Measurements from ENCODE around the gene EHD2. TPM values are rescaled to one million over a fixed set of nuclear protein-coding genes. Genes with fewer than 3 reads are reported as not detected.

Gene EHD2
- polyA plus RNA-seq, 3 donors = not detected

DNA sequence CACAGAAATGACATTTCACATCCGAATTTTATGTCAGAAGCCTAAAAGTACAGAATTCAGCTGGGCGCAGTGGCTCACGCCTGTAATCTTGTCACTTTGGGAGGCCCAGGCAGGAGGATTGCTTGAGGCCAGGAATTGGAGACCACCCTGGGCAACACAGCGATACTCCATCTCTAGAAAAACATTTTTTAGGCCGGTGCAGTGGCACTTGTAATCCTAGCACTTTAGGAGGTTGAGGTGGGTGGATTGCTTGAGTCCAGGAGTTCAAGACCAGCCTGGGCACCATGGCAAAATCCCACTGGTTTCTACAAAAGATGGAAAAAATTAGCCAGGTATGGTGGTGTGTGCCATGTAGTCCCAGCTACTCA, 47.4 kb downstream of the EHD2 start:
- no peak overlapping the region for H2AFZ ChIP-seq (ENCODE audit: insufficient read depth, low read depth, low read length, poor library complexity, severe bottlenecking)
- H3K4me2 ChIP-seq (replicated peaks; ENCODE audit: extremely low read depth, low read length, poor library complexity, severe bottlenecking) = no peak overlapping the region
- H3K79me2 ChIP-seq (ENCODE audit: insufficient read depth, low read length) = no peaks in the 10 kb centered on the region
- no peak overlapping the region for H3K9ac ChIP-seq (ENCODE audit: insufficient read depth, low read length, poor library complexity, severe bottlenecking)
- no peak overlapping the region for H3K4me3 ChIP-seq (replicated peaks in 1 of 3; ENCODE audit: low read depth in 2 of 3, low read length in 3 of 3)
- H3K27me3 ChIP-seq (ENCODE audit: control insufficient read depth in 2 of 2, insufficient read depth in 2 of 2, low read length in 2 of 2) = no peaks in the 10 kb centered on the region
- H3K9me3 ChIP-seq (replicated peaks in 1 of 2; ENCODE audit: control insufficient read depth in 1 of 2, insufficient read depth in 1 of 2, low read length in 2 of 2) = no peaks in the 10 kb centered on the region
- intact Hi-C loops (cut with micrococcal nuclease) = no loop called here
- TF ChIP-seq CTCF (IDR thresholded peaks at IDR 0.05) = no peak
- Mint-ChIP-seq H3K36me3 (peaks cover 36 to 47% of the 10 kb centered on the region in 2 donors), H3K4me1 (no peaks in the 10 kb centered on the region), H3K27ac (no peak overlapping the region), H3K27me3 (ENCODE audit: low read depth in 3 of 3) (peaks cover 0 to 1% (median 0%) of the 10 kb centered on the region in 3 donors), H3K4me3 (no peak overlapping the region), H3K9me3 (peaks cover 0 to 8% (median 4%) of the 10 kb centered on the region in 7 donors)
- H4K20me1 ChIP-seq (ENCODE audit: insufficient read depth, low read length) = peaks cover 5% of the 10 kb centered on the region
- peaks cover 28 to 37% of the 10 kb centered on the region in 2 donors for H3K36me3 ChIP-seq (replicated peaks in 1 of 2; ENCODE audit: control insufficient read depth in 1 of 2, insufficient read depth in 2 of 2, low read length in 2 of 2)
- no peak overlapping the region for H3K27ac ChIP-seq (ENCODE audit: low read depth in 1 of 2, low read length in 2 of 2)
- whole genome bisulfite sequencing (ENCODE audit: insufficient coverage) = 80% methylated on average over 5 of the region's 5 CpGs
- H3K4me1 ChIP-seq (ENCODE audit: control insufficient read depth in 1 of 2, insufficient read depth in 2 of 2, low read length in 2 of 2) = no peaks in the 10 kb centered on the region
- no peak for DNase-seq

DNA sequence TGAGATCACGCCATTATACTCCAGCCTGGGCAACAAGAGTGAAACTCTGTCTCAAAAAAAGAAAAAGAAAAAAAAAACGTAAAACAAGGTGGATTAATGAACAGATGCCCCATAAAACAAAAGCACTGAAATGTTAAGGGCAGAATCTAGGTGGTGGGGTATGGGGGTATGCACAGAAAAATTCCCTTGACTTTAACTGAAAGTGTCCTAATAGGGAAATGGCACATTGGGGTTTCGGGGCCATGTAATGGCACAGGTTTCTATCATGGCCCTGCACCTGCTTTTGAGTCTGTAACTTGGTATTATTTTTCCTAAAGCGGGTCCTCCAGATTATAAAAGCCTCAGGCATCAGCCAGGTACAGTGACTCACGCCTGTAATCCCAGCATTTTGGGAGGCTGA, 48.3 kb downstream of the EHD2 start:
- Histone ChIP-seq H3K9me3 (replicated peaks in 1 of 2; ENCODE audit: control insufficient read depth in 1 of 2, insufficient read depth in 1 of 2, low read length in 2 of 2) (no peaks in the 10 kb centered on the region), H3K27me3 (ENCODE audit: control insufficient read depth in 2 of 2, insufficient read depth in 2 of 2, low read length in 2 of 2) (no peaks in the 10 kb centered on the region), H3K27ac (ENCODE audit: low read depth in 1 of 2, low read length in 2 of 2) (no peak overlapping the region), H3K36me3 (replicated peaks in 1 of 2; ENCODE audit: control insufficient read depth in 1 of 2, insufficient read depth in 2 of 2, low read length in 2 of 2) (peaks cover 19 to 27% of the 10 kb centered on the region in 2 donors), H4K20me1 (ENCODE audit: insufficient read depth, low read length) (no peaks in the 10 kb centered on the region), H3K4me3 (replicated peaks in 1 of 3; ENCODE audit: low read depth in 2 of 3, low read length in 3 of 3) (no peak overlapping the region), H3K79me2 (ENCODE audit: insufficient read depth, low read length) (no peaks in the 10 kb centered on the region), H3K4me2 (replicated peaks; ENCODE audit: extremely low read depth, low read length, poor library complexity, severe bottlenecking) (no peak overlapping the region), H2AFZ (ENCODE audit: insufficient read depth, low read depth, low read length, poor library complexity, severe bottlenecking) (no peak overlapping the region), H3K4me1 (ENCODE audit: control insufficient read depth in 1 of 2, insufficient read depth in 2 of 2, low read length in 2 of 2) (no peaks in the 10 kb centered on the region), H3K9ac (ENCODE audit: insufficient read depth, low read length, poor library complexity, severe bottlenecking) (no peak overlapping the region)
- intact Hi-C loops (cut with micrococcal nuclease) = no loop called here
- Mint-ChIP-seq H3K36me3 (peaks cover 29 to 38% of the 10 kb centered on the region in 2 donors), H3K27me3 (ENCODE audit: low read depth in 3 of 3) (peaks cover 0 to 1% (median 0%) of the 10 kb centered on the region in 3 donors), H3K4me3 (no peak overlapping the region), H3K9me3 (peaks cover 0 to 8% (median 4%) of the 10 kb centered on the region in 7 donors), H3K4me1 (no peaks in the 10 kb centered on the region), H3K27ac (no peak overlapping the region)
- 90% methylated on average over 2 of the region's 5 CpGs for WGBS (ENCODE audit: insufficient coverage)
- DNase-seq = no peak
- no peak for TF ChIP-seq CTCF (IDR thresholded peaks at IDR 0.05)
